ENCODE results near the gene IER3. TPM values are rescaled to one million over a fixed set of nuclear protein-coding genes. Genes with fewer than 3 reads are reported as not detected.
"Not testable (repeated sequence)": the region's sequence is repeated elsewhere in the genome, so short reads cannot be mapped to it uniquely, and the experiment has no call there.

Gene IER3
- polyA plus RNA-seq, 1 experiment = 51.7 TPM

DNA sequence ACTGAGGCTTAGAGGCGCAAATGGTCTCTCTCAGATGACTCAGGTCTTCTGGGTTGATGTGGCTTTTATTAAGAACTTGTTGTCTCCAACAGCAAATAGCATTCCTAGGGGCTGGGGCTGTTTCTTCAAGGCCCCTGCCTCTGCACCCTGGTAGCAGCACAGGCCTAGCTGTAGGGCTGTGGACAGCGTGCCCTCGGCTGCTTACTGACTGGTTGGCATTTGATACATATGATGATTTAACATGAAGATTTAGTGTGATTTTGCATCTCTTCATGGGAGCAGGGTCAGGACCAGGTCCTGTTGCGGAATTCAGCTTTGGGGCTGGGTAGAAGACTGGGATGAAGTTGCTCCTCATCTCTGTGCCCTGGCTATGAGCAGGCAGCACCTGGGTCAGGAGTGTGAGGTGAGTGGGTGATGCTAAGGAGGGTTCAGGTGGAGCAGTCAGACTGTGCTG lies 24.3 kb upstream of the IER3 start:
- no peak overlapping the region for H3K4me3 ChIP-seq (ENCODE audit: low read depth, low read length)
- DNase-seq (ENCODE audit: low read depth) = no peak
- H3K36me3 ChIP-seq (ENCODE audit: control insufficient read depth, insufficient read depth, low read length) = no peaks in the 10 kb centered on the region
- no peak for TF ChIP-seq CTCF (IDR thresholded peaks at IDR 0.05; ENCODE audit: insufficient read depth, low read depth, low read length)
- H3K27me3 ChIP-seq (ENCODE audit: control insufficient read depth, insufficient read depth, low read length) = no peaks in the 10 kb centered on the region
- POLR2A ChIA-PET = interaction anchor here (0.6 kb wide), 1 partner anchor 27 kb away, joined by 3 read pairs; no protein-coding TSS in a partner anchor
- CTCF ChIA-PET = interaction anchor here (0.8 to 2.2 kb wide), 4 partner anchors 14 to 59 kb away, joined by 3 to 7 read pairs (median 4); no protein-coding TSS in a partner anchor

GRCh38 chr6:30767944-30768301 lies 23.6 kb upstream of the IER3 start:
- no peaks in the 10 kb centered on the region for H3K27me3 ChIP-seq (ENCODE audit: control insufficient read depth, insufficient read depth, low read length)
- no peak overlapping the region for H3K4me3 ChIP-seq (ENCODE audit: low read depth, low read length)
- POLR2A ChIA-PET = no interaction called here
- no peaks in the 10 kb centered on the region for H3K36me3 ChIP-seq (ENCODE audit: control insufficient read depth, insufficient read depth, low read length)
- CTCF ChIA-PET = interaction anchor here (1.2 to 2.2 kb wide), 2 partner anchors 16 to 60 kb away, joined by 4 to 7 read pairs; no protein-coding TSS in a partner anchor
- TF ChIP-seq CTCF (IDR thresholded peaks at IDR 0.05; ENCODE audit: insufficient read depth, low read depth, low read length) = no peak
- no peak for DNase-seq (ENCODE audit: low read depth)

DNA sequence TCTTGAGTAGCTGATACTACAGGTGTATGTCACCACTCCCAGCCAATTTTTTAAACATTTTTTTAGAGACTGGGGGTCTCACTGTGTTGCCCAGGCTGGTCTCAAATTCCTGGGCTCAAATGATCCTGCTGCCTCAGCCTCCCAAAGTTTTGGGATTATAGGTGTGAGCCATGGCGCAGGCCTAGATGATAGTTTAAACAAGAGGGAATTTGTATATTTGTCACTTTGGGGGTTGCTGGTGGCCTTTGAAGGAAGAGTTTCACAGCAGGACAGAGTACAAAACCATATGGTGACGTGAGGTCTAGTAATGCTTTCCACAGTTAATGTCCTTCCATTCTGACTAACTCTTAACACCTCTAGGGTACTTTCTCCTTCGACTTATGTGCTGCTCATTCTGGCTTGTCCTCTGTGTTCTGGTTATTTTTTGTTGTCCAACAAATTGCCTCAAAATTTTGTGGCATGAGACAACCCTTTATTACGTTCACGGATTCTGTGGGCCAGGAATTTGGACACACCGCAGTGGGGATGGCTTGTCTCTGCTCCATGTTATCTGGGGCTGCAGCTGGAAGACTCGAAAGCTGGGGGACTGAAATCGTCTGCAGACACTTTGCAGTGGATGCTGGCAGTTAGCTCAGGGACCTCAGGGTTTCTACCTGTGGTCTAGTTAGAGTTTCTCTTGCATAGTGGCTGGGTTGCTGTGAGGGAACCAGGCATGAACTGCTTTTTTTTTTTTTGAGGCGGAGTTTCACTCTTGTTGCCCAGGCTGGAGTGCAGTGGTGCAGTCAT lies 23.0 kb upstream of the IER3 start:
- no peak for DNase-seq (ENCODE audit: low read depth)
- ChIA-PET CTCF (interaction anchor here (0.8 to 1.2 kb wide), 2 partner anchors 15 to 61 kb away, joined by 4 to 5 read pairs; no protein-coding TSS in a partner anchor), POLR2A (no interaction called here)
- no peaks in the 10 kb centered on the region for H3K27me3 ChIP-seq (ENCODE audit: control insufficient read depth, insufficient read depth, low read length)
- H3K4me3 ChIP-seq (ENCODE audit: low read depth, low read length) = no peak overlapping the region
- no peaks in the 10 kb centered on the region for H3K36me3 ChIP-seq (ENCODE audit: control insufficient read depth, insufficient read depth, low read length)
- no peak for TF ChIP-seq CTCF (IDR thresholded peaks at IDR 0.05; ENCODE audit: insufficient read depth, low read depth, low read length)

GRCh38 chr6:30766461-30767157 lies 22.3 kb upstream of the IER3 start:
- H3K27me3 ChIP-seq (ENCODE audit: control insufficient read depth, insufficient read depth, low read length) = no peaks in the 10 kb centered on the region
- CTCF ChIA-PET = interaction anchor here (0.8 kb wide), 1 partner anchor 15 kb away, joined by 5 read pairs; no protein-coding TSS in a partner anchor
- POLR2A ChIA-PET = no interaction called here

GRCh38 chr6:30765495-30765894 lies 21.1 kb upstream of the IER3 start:
- H3K27me3 ChIP-seq (ENCODE audit: control insufficient read depth, insufficient read depth, low read length); CTCF ChIA-PET; H3K36me3 ChIP-seq (ENCODE audit: control insufficient read depth, insufficient read depth, low read length); POLR2A ChIA-PET; H3K4me3 ChIP-seq (ENCODE audit: low read depth, low read length); DNase-seq (ENCODE audit: low read depth): not testable (repeated sequence)

More at GRCh38 chr6:30766461-30767157, 22.3 kb upstream of the IER3 start:
- TF ChIP-seq CTCF (IDR thresholded peaks at IDR 0.05; ENCODE audit: insufficient read depth, low read depth, low read length) = no peak
- H3K4me3 ChIP-seq (ENCODE audit: low read depth, low read length) = no peak overlapping the region
- H3K36me3 ChIP-seq (ENCODE audit: control insufficient read depth, insufficient read depth, low read length) = no peaks in the 10 kb centered on the region
- DNase-seq (ENCODE audit: low read depth) = no peak

GRCh38 chr6:30764490-30765043 lies 20.2 kb upstream of the IER3 start:
- not testable (repeated sequence) for H3K36me3 ChIP-seq (ENCODE audit: control insufficient read depth, insufficient read depth, low read length); H3K27me3 ChIP-seq (ENCODE audit: control insufficient read depth, insufficient read depth, low read length); H3K4me3 ChIP-seq (ENCODE audit: low read depth, low read length); DNase-seq (ENCODE audit: low read depth)
- POLR2A ChIA-PET = interaction anchor here (0.6 kb wide), 1 partner anchor 28 kb away, joined by 5 read pairs; no protein-coding TSS in a partner anchor
- CTCF ChIA-PET = interaction anchor here (1.1 to 1.8 kb wide), 4 partner anchors 12 to 42 kb away, joined by 3 to 6 read pairs (median 5); partner anchors contain the start of gene IER3
